ENCODE data around the gene SEC11C.

Gene SEC11C

DNA sequence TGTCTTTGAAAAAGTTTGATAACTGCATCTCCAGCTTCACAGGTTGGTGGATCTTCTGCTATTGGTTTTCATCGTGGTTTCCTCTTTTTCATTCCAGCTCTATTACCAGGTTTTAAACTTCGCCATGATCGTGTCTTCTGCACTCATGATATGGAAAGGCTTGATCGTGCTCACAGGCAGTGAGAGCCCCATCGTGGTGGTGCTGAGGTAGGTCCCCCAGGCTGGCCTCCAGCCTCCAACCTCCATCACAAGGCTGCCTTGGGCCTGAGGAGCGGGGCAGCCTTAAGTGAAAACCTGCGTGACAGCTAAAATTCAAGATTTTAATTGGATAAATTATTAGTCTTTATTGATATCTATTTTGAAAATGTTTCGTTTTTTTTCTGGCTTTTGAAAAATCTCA lies 9.7 kb downstream of the SEC11C start:
- Histone ChIP-seq H3K27ac (ENCODE audit: low read depth, low read length) (no peak overlapping the region), H3K36me3 (ENCODE audit: control insufficient read depth, insufficient read depth, low read length) (peaks cover 10% of the 10 kb centered on the region), H3K4me1 (ENCODE audit: control insufficient read depth, insufficient read depth, low read length) (no peaks in the 10 kb centered on the region), H3K4me3 (ENCODE audit: low read length) (no peak overlapping the region), H3K9ac (ENCODE audit: low read length) (no peak overlapping the region), H3K27me3 (ENCODE audit: control insufficient read depth, insufficient read depth, low read length) (no peaks in the 10 kb centered on the region)

DNA sequence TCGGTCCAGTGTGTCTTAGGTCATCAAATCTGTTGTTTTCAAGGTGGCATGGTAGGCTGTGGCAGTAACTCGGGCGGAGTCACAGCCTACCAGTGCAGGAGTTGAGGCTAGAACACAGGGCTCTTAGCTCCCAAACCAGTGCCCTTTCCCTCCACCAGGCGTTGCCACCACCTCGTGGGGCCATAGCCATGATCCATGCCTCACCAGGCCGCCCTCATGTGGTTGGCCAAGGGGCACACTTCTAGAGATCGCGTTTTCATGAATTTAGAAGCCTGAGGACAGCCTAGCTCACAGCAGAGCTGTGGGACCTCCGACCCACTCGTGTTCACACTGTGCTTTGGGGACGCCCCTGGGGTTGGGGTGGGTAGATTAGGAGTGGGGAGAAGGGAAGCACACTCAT lies 10.6 kb downstream of the SEC11C start:
- Histone ChIP-seq H3K4me3 (ENCODE audit: low read length) (no peak overlapping the region), H3K4me1 (ENCODE audit: control insufficient read depth, insufficient read depth, low read length) (no peaks in the 10 kb centered on the region), H3K27ac (ENCODE audit: low read depth, low read length) (no peak overlapping the region), H3K9ac (ENCODE audit: low read length) (no peak overlapping the region), H3K27me3 (ENCODE audit: control insufficient read depth, insufficient read depth, low read length) (no peaks in the 10 kb centered on the region), H3K36me3 (ENCODE audit: control insufficient read depth, insufficient read depth, low read length) (peaks cover 14% of the 10 kb centered on the region)

DNA sequence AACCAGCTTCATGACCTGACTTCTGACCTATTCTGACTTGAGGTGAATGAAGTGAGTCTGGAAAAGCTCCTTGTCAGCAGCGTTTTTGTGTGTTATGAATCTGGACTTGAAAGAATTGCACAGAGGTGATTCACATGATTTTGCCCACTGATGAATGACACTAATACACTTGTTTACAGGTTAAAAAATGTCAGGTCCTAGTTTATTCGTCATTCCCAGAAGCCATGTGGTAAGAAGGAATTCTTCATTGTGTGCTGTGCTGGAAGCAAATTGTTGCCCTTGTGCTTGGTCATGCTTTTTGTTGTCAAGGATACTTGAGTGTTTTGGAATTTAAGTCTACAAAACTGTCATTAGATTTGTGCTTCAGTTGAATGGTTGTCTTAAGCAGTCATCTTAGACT lies 15.5 kb downstream of the SEC11C start:
- Histone ChIP-seq H3K27me3 (ENCODE audit: control insufficient read depth, insufficient read depth, low read length) (no peaks in the 10 kb centered on the region), H3K9ac (ENCODE audit: low read length) (no peak overlapping the region), H3K4me3 (ENCODE audit: low read length) (no peak overlapping the region), H3K36me3 (ENCODE audit: control insufficient read depth, insufficient read depth, low read length) (peaks cover 15% of the 10 kb centered on the region), H3K27ac (ENCODE audit: low read depth, low read length) (no peak overlapping the region), H3K4me1 (ENCODE audit: control insufficient read depth, insufficient read depth, low read length) (no peaks in the 10 kb centered on the region)

DNA sequence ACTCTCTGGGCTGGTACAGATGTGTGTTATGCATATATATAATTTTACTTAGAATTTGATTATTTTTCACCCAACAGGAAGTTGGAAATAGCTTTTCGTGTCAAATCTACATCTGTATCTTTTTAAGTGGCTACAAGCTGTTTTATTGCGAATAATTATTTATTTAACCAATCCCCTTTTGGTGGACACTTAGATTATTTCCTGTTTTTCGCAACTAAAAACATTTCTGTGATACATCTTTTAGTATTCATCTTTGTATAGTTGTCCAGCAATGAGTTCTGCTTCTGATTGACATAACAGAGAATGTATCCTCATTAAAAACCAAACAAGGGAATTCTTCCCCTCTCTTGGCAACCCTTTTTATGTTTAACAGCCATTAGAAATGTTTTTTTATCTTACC lies 16.6 kb downstream of the SEC11C start:
- no peak overlapping the region for H3K9ac ChIP-seq (ENCODE audit: low read length)
- peaks cover 12% of the 10 kb centered on the region for H3K36me3 ChIP-seq (ENCODE audit: control insufficient read depth, insufficient read depth, low read length)
- no peak overlapping the region for H3K27ac ChIP-seq (ENCODE audit: low read depth, low read length)
- no peaks in the 10 kb centered on the region for H3K4me1 ChIP-seq (ENCODE audit: control insufficient read depth, insufficient read depth, low read length)
- no peaks in the 10 kb centered on the region for H3K27me3 ChIP-seq (ENCODE audit: control insufficient read depth, insufficient read depth, low read length)
- no peak overlapping the region for H3K4me3 ChIP-seq (ENCODE audit: low read length)

DNA sequence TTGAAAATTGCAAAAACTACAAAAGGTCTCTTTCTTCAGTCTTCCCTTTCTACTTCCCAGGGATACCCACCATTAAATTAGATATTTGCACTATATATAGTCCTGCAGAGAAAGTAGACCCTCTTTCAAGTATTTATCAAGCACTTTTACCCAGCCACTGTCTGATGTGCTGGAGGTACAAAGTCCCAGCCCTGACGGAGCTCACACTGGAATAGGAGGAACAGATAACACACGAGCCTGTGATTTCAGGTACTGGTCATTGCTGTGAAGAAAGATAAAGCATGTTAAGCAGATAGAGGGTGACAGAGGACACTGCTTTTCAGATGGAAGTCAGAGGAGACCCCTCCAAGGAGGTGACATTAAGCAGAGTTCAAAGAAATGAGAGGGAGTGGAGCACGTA lies 19.6 kb downstream of the SEC11C start:
- Histone ChIP-seq H3K27ac (ENCODE audit: low read depth, low read length) (no peak overlapping the region), H3K27me3 (ENCODE audit: control insufficient read depth, insufficient read depth, low read length) (no peaks in the 10 kb centered on the region), H3K4me3 (ENCODE audit: low read length) (no peak overlapping the region), H3K4me1 (ENCODE audit: control insufficient read depth, insufficient read depth, low read length) (no peaks in the 10 kb centered on the region), H3K36me3 (ENCODE audit: control insufficient read depth, insufficient read depth, low read length) (peaks cover 6% of the 10 kb centered on the region), H3K9ac (ENCODE audit: low read length) (no peak overlapping the region)

DNA sequence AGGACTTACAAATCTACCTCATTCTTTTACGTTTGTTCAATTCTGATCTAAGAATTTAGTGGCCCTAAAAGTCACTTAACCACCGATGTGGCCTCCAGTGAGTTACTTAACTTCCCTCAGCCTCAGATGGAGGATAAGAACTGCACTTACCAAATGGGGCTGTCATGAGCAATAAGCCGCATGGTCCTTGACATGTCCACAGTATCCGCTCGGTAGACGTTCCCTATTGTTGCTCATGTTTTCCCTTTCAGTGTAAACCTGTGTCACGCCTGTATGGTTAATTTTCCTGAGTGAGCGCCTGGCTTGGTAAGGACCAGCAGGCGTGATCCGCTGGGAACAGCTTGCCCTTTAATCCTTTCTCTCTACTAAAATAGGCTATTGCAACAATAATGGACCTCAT lies 20.3 kb downstream of the SEC11C start:
- Histone ChIP-seq H3K9ac (ENCODE audit: low read length) (no peak overlapping the region), H3K4me3 (ENCODE audit: low read length) (no peak overlapping the region), H3K27ac (ENCODE audit: low read depth, low read length) (no peak overlapping the region), H3K4me1 (ENCODE audit: control insufficient read depth, insufficient read depth, low read length) (no peaks in the 10 kb centered on the region), H3K27me3 (ENCODE audit: control insufficient read depth, insufficient read depth, low read length) (no peaks in the 10 kb centered on the region), H3K36me3 (ENCODE audit: control insufficient read depth, insufficient read depth, low read length) (peaks cover 5% of the 10 kb centered on the region)

DNA sequence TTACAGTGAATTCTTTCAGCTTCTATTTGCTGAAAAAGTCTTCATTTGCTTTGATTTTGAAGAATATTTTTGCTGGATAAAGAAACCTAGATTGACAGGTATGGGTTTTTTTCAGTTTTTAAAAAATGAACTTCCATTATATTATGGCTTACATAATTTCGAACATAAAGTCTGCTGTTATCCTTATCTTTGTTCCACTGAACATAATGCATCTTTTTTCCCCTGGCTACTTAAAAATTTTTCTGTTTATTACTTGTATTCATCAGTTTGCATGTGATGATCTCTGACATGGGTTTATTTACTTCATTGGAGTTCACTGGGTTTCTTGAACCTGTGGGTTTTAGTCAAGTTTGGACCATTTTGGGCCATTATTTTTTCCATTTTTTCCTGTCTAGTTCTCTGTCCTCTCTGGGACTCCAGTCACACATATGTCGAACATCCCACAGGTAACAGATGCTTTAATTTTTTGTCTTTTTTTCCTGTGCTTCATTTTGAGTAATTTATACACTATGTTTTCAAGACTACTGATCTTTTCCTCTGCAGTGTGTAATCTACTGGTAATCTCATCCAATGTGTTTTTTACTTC lies 33.1 kb downstream of the SEC11C start:
- no peak overlapping the region for H3K27ac ChIP-seq (ENCODE audit: low read depth, low read length)
- no peak overlapping the region for H3K4me3 ChIP-seq (ENCODE audit: low read length)

DNA sequence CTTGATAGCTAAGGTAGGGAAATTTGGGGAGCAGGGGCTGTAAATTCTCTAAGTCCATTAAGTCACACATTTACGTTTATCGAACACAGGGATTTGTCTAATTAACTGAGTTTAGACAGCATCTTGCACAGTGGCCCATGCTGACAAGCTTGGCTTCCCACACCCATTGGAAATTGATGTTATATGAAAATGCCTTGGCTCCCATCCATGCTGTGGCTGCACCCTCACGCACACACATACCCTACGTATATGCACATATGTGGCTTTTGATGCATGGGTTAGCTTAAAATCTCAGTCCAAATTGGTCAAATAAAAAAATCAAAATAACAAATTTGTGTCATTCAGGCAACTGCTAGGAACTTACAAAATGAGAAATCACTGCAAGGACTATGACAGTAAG lies 37.8 kb downstream of the SEC11C start:
- Histone ChIP-seq H3K27me3 (ENCODE audit: control insufficient read depth, insufficient read depth, low read length) (no peaks in the 10 kb centered on the region), H3K4me3 (ENCODE audit: low read length) (no peak overlapping the region), H3K4me1 (ENCODE audit: control insufficient read depth, insufficient read depth, low read length) (no peaks in the 10 kb centered on the region), H3K36me3 (ENCODE audit: control insufficient read depth, insufficient read depth, low read length) (no peaks in the 10 kb centered on the region), H3K9ac (ENCODE audit: low read length) (no peak overlapping the region), H3K27ac (ENCODE audit: low read depth, low read length) (no peak overlapping the region)

More for the DNA sequence above, 33.1 kb downstream of the SEC11C start:
- H3K9ac ChIP-seq (ENCODE audit: low read length), result no peak overlapping the region
- no peaks in the 10 kb centered on the region for H3K27me3 ChIP-seq (ENCODE audit: control insufficient read depth, insufficient read depth, low read length)
- H3K36me3 ChIP-seq (ENCODE audit: control insufficient read depth, insufficient read depth, low read length), result no peaks in the 10 kb centered on the region
- no peaks in the 10 kb centered on the region for H3K4me1 ChIP-seq (ENCODE audit: control insufficient read depth, insufficient read depth, low read length)

DNA sequence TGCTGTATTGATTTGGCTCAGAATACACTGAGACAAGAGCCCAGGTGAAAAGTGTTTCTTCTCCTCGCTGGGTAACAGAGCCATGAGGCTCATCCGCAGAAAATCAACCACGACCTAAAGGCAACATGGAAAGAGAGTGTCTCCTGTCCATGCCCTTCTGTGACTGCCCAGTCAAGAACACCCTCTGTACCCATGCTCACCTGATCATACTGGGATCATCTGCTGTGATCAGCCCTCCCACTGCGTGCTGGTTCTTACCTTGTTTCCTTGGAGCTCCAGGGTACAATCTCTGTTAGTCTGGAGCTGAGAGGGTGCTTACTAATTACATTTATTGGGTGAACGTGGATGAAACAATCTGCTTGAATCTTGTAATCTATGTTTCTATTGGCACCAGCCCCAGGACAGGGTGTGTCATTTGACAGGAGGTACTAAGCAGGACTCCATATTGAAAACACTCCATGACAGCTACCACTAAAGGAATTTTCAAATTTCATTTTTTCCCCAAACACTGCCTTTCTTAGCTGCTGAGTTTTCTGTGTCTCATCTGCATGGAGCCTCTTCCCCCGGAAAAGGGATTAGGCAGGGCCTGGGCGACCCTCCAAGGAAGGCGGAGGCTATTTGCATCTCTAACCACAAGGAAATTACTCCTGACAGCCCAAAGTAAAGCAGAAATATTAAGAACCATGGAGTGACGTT lies 40.6 kb downstream of the SEC11C start:
- H3K36me3 ChIP-seq (ENCODE audit: control insufficient read depth, insufficient read depth, low read length), result no peaks in the 10 kb centered on the region
- H3K4me1 ChIP-seq (ENCODE audit: control insufficient read depth, insufficient read depth, low read length), result no peaks in the 10 kb centered on the region
- H3K27ac ChIP-seq (ENCODE audit: low read depth, low read length), result no peak overlapping the region
- no peaks in the 10 kb centered on the region for H3K27me3 ChIP-seq (ENCODE audit: control insufficient read depth, insufficient read depth, low read length)
- H3K4me3 ChIP-seq (ENCODE audit: low read length), result no peak overlapping the region
- H3K9ac ChIP-seq (ENCODE audit: low read length), result no peak overlapping the region

DNA sequence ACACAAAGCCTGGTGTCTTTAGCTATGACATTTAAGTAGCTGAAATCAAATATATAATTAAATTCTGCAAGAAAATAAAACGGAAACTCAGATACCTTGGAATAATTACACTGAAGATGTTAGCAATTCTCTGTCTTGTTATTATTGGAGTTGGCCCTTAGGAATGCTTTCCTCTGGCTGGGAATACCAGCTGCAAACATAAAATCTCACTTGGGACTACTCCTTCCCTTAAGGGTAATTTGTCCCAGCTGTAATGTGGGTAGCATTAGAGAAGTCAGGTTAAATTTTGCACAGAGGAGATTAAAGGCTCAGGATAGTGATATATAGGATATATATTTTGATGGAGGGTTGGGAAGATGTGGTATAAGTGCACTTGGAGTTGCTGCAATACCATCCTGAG lies 43.0 kb downstream of the SEC11C start:
- Histone ChIP-seq H3K27ac (ENCODE audit: low read depth, low read length) (no peak overlapping the region), H3K4me1 (ENCODE audit: control insufficient read depth, insufficient read depth, low read length) (no peaks in the 10 kb centered on the region), H3K27me3 (ENCODE audit: control insufficient read depth, insufficient read depth, low read length) (no peaks in the 10 kb centered on the region), H3K36me3 (ENCODE audit: control insufficient read depth, insufficient read depth, low read length) (no peaks in the 10 kb centered on the region), H3K4me3 (ENCODE audit: low read length) (no peak overlapping the region), H3K9ac (ENCODE audit: low read length) (no peak overlapping the region)

DNA sequence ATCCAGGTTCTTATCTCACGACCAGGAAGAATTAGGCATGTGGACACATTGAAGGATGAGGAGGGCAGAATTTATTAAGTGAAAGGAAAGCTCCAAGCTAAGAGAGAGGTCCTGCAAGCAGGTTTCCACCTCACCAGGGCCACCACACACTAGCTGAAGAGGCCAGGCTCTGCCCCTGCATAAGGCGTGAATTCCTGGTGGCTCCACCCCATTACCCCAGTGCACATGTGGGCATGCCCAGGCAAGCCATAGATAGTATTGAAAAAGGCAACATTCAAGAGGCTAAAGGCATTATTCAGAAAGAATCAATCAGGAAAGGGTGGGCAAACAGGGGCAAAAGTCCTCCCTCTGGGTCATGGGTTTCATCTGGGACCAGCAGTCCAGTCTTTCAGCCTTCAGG lies 49.3 kb downstream of the SEC11C start:
- Histone ChIP-seq H3K27ac (ENCODE audit: low read depth, low read length) (no peak overlapping the region), H3K27me3 (ENCODE audit: control insufficient read depth, insufficient read depth, low read length) (no peaks in the 10 kb centered on the region), H3K36me3 (ENCODE audit: control insufficient read depth, insufficient read depth, low read length) (no peaks in the 10 kb centered on the region), H3K9ac (ENCODE audit: low read length) (no peak overlapping the region), H3K4me1 (ENCODE audit: control insufficient read depth, insufficient read depth, low read length) (no peaks in the 10 kb centered on the region), H3K4me3 (ENCODE audit: low read length) (no peak overlapping the region)

DNA sequence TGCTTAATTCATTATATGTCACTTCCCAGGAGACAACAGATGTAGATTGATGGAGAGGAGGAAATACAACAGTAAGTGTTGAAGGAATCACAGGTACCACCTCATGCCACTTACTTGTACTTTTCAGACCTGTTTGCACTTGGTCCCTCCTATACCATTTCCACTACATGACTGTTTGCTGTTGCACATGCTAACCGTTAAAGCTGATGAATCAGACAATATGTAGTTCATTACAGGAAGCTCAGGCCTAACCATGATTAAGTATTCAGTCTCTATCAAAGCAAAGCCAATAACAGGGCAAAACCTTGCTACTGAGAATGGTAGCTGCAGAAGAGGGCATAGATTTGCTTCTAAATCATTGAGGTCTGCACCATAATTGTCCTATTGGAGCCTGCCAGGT lies 50.1 kb downstream of the SEC11C start:
- Histone ChIP-seq H3K4me3 (ENCODE audit: low read length) (no peak overlapping the region), H3K4me1 (ENCODE audit: control insufficient read depth, insufficient read depth, low read length) (no peaks in the 10 kb centered on the region), H3K9ac (ENCODE audit: low read length) (no peak overlapping the region), H3K36me3 (ENCODE audit: control insufficient read depth, insufficient read depth, low read length) (no peaks in the 10 kb centered on the region), H3K27me3 (ENCODE audit: control insufficient read depth, insufficient read depth, low read length) (no peaks in the 10 kb centered on the region), H3K27ac (ENCODE audit: low read depth, low read length) (no peak overlapping the region)

DNA sequence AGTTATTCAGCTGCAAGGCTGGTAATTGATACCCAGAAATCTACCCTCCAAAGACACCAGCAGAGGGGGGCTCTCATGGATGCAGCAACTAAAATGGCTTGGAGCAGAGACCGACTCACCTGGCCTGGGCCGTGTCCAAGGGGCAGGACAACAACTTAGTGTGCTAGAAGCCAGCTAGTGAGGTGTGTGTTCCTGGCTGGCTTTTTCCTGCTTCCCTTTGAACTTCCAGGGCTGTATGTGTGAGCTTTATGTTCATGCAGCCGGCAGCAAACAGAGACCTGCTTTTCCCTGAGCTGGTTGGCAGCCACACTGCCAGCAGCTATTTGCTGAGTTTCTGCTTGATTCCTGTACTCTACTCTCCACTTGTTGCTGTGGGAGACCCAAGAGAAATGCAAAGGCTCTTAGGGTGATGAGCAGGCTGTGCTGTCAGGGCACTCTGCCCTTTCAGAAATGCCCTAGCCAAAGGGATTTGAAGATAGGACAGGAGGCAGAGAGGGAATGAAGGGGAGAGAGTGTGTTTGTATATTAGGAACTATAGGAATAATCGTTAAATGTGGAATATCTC lies 56.6 kb downstream of the SEC11C start:
- Histone ChIP-seq H3K27ac (ENCODE audit: low read depth, low read length) (no peak overlapping the region), H3K36me3 (ENCODE audit: control insufficient read depth, insufficient read depth, low read length) (no peaks in the 10 kb centered on the region), H3K27me3 (ENCODE audit: control insufficient read depth, insufficient read depth, low read length) (no peaks in the 10 kb centered on the region), H3K4me1 (ENCODE audit: control insufficient read depth, insufficient read depth, low read length) (no peaks in the 10 kb centered on the region), H3K9ac (ENCODE audit: low read length) (no peak overlapping the region), H3K4me3 (ENCODE audit: low read length) (no peak overlapping the region)

Data from rectal smooth muscle tissue (tissue), 1 donor.